HG03521 (cell line): ENCODE data around the gene SCT.
"Not testable (repeated sequence)": the region's sequence is repeated elsewhere in the genome, so short reads cannot be mapped to it uniquely, and the experiment has no call there.

Experiments
- ATAC-seq: cut with Tn5 transposase; IDR thresholded peaks from one replicate; pipeline ENCODE4 v1.9.1; 2021; ENCODE audit warnings: mild to moderate bottlenecking, moderate library complexity; ENCODE audit not compliant: unreplicated experiment

Gene SCT

DNA sequence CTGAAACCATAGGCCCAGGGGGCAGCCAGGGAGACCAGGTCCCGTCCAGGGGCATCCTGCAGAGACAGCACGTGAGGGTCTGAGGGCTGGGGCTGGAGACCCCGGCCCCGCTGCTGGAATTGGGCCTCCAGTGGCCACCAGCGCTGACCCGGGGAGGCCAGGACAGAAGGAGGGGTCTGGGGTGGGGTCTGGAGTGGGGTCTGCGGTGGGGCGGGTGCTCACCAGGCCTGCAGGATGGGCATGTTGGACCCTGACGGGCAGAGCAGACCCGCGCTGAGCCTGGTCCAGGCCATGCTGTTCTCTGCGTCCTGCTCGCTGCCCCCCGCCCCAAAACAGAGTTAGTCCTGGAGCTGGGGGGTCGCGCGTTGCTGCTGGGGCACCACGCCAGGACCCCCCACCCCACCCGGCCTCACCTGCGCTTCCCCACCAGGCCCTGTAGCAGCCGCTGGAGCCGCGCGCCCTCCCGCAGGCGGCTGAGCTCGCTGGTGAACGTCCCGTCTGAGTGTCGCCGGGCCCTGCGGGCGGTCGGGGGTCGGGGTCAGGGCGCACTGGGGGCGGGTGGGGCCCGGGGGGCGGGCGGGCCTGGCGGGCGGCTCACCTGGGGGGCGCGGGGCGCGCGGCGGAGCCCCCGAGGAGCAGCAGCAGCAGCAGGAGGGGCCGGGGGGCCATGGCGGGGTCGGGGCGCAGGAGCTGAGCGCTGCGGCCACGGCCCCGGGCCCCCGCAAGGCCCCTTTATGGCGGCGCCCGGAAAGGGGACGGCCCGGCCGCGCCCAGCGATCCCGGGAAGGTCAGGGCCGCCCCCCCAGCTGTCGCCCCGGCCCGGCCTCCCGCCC lies at the start of gene SCT:
TSS of gene SCT (minus strand) at position 707 of the 833 bp plus-strand sequence. CDS start at position 669, 38 bp downstream.
- no peak for ATAC-seq

- ATAC-seq = no peak
Measured at GRCh38 chr11:674406-674805, 47.4 kb upstream of the SCT start.

- no peak for ATAC-seq
Measured at GRCh38 chr11:673866-674265, 46.9 kb upstream of the SCT start.

DNA sequence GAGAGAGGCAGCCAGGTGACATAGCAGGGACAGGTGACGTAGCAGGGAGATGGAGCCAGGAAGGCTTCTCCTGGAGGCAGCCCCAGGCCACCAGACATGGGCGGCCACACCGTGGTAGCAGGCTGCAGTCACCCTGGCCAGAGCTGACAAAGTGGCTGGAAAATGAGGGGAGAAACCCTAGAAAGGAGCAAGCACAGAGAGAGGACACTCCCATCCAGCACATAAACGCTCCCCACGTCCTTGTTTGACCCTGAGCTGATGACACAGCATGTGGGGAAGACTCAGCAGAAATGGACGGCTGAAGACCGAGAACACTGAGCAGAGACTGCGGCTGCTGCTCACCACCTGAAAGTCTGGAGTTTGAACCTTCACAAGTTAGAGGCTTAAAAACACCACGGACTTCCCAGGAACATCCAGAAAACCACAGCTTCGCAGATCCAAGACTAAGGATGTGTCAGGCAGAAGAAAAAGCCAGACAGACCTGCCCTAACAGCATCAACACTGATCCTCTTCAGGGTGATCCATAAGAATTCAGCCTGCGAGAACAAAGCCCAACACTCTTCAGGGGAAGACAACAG lies 38.8 kb upstream of the SCT start:
- ATAC-seq = no peak

GRCh38 chr11:665062-665703 lies 38.2 kb upstream of the SCT start:
- ATAC-seq = no peak

DNA sequence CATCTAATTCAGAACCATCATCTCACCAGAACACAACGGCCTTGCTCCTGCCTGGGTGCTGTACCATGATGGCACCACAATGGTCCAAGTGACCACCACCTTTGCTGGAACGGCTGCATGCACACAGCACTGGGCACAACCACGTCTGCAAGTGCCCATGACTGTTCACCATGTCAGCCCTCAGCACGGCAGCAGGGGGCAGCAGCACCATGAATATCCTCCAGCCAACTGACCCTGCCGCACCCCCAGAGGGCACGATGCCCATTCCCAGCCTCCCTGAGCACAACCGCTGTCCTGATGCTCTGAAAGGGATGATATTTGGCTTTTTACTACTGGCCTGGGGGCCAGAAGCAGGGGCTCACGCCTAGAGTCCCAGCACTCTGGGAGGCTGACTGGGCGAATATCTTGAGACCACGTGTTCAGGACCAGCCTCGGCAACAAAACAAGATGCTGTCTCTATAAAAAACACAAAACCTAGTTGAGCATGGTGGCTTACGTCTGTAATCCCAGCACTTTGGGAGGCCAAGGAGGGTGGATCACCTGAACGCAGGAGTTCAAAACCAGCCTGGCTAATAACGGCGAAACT lies 35.8 kb upstream of the SCT start:
- ATAC-seq = no peak

- no peak for ATAC-seq
Measured at GRCh38 chr11:660681-661444, 33.9 kb upstream of the SCT start.

DNA sequence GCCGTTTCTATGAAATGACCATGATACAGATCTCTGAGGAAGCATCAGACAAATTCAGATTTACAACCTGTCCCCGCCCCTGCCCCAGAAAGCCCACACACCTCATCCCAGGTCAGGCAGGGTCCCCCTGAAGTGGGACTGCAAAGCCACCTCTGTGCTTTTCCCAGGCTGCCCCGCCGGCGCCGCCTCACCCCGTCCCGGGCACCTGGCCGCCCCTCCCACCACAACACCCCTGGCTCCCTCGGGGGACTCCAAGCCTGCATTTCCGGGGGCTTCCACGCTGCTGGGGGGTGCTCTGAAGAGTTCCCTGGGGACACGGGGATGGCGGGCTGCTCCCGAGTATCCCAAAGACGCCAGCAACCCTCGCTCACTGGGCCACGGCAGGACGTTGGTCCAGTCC lies 33.3 kb upstream of the SCT start:
- no peak for ATAC-seq

DNA sequence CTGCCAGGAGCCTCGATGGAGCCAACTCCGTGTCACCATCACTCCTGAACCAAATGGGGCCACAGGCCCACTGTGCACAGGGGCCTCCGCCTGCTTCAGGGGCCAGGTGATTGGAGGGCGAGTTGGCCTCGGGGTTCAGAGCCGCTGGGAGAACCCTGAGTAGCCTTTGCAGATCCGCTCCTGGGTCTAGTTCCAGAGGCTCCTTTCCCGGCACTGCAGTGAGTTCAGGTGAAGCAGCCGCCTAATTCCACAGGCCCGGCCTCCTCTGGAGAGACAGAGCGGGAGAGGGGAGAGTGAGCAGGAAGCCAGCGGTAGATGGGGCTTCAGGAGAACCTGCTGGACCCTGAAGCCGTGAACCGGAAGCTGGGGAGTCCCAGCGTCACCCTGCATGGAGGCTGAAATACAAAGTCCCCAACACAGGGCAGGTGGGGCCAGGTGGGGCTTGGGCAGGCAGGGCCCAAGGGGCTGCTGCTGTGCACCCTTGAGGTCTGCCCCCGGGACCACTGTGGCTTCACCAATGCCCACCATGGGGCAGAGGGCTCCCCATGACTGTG lies 32.6 kb upstream of the SCT start:
- no peak for ATAC-seq

DNA sequence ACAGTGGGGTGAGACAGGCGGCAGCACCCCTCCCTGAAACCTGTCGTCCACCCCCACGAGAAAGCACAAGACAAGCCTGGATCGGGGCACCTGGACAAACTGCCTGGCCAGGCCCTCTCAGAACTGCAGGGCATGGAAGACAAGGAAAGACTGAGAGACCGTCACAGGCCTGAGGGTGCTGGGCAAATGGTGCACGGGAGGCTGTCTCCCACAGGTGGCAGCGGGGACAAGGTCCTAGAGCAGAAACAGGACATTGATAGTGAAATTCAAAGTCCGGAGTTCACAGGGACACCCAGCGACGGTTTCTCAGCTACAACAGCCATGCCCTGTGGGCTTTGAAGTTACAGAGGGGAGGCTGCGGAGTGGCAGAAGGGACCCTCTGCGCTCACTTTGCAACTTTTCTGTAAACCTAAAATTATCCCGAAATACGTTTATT lies 30.7 kb upstream of the SCT start:
- ATAC-seq = no peak

- ATAC-seq = no peak
Measured at GRCh38 chr11:656866-657265, 29.9 kb upstream of the SCT start.

- ATAC-seq = no peak
Measured at GRCh38 chr11:656426-656825, 29.4 kb upstream of the SCT start.

GRCh38 chr11:655036-655726 lies 28.2 kb upstream of the SCT start:
- ATAC-seq = no peak

GRCh38 chr11:654444-654843 lies 27.5 kb upstream of the SCT start:
- ATAC-seq = not testable (repeated sequence)

DNA sequence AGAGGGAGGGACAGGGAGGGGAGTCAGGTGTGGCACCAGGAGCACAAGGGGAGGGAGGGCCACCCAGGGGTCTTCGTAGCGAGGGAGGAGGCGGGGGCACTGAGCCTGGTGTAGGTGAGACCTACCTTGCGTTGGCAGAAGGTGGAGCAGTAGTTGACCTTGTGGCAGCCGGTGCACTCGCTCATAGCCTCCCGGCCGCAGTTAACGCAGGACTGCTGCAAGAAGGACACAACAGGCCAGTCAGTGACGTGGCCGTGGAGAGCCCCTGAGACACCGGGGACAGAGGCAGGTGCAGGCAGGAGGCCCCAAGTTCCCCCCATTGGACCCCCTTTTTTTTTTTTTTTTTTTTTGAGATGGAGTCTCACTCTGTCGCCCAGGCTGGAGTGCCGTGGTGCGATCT lies 26.9 kb upstream of the SCT start:
- ATAC-seq = no peak

DNA sequence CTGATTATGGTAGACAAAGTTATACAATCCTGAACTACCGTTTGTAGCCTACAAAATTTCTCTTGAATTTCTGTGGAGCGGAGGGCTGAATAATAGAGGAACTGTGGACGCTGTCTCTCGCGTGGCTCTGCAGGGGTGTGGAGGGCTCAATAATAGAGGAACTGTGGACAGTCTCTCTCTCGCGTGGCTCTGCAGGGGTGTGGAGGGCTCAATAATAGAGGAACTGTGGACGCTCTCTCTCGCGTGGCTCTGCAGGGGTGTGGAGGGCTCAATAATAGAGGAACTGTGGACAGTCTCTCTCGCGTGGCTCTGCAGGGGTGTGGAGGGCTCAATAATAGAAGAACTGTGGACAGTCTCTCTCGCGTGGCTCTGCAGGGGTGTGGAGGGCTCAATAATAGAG lies 26.2 kb upstream of the SCT start:
- ATAC-seq = not testable (repeated sequence)

GRCh38 chr11:650482-650881 lies 23.5 kb upstream of the SCT start:
- no peak for ATAC-seq

DNA sequence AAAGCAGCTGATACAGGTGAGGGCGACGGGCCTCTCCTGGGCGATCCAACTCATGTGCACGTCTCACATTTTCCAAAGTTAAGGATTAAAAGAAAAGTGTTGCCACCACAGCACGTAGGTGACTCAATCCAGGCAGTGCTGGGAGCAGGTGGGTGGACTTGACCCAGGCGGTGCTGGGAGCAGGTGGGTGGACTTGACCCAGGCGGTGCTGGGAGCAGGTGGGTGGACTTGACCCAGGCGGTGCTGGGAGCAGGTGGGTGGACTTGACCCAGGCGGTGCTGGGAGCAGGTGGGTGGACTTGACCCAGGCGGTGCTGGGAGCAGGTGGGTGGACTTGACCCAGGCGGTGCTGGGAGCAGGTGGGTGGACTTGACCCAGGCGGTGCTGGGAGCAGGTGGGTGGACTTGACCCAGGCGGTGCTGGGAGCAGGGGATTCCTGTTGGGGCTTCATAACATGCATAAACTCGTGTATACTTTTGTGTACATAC lies 20.7 kb upstream of the SCT start:
- ATAC-seq = not testable (repeated sequence)

GRCh38 chr11:646214-646613 lies 19.2 kb upstream of the SCT start:
- ATAC-seq = no peak

- no peak for ATAC-seq
Measured at GRCh38 chr11:645536-645935, 18.6 kb upstream of the SCT start.
